B cell (primary cell): ENCODE data around the gene PLEKHG2. TPM values are rescaled to one million over a fixed set of nuclear protein-coding genes. Genes with fewer than 3 reads are reported as not detected.

Experiments
- ATAC-seq: fragments of 200-7000 bp; cut with Tn5 transposase; one replicate; pipeline ENCODE4 v1.10.0; 2021; ENCODE audit warnings: low read depth, mild to moderate bottlenecking, moderate number of reproducible peaks, moderate library complexity
- CTCF ChIA-PET: fragments of 350-600 bp; sonication (Branson Sonifier 250); formaldehyde crosslinking; loops from one replicate; lab custom pipeline; 2021; ENCODE audit warnings: antibody characterized with exemption, inconsistent platforms; lab: Charles Lee
- POLR2A ChIA-PET: fragments of 350-600 bp; sonication (Branson Sonifier 250); formaldehyde crosslinking; loops from one replicate; lab custom pipeline; 2021; ENCODE audit warnings: antibody characterized with exemption; lab: Charles Lee
- DNase-seq: peaks from one replicate; pipeline ENCODE4 v3.0.0; 2013
- H2AFZ ChIP-seq: 2 replicates; pipeline ENCODE4 v1.6.1; 2012; ENCODE audit warnings: mild to moderate bottlenecking, low read depth, low read length; ENCODE audit not compliant: insufficient read depth, poor library complexity, severe bottlenecking
- H3K27ac ChIP-seq, 2 donors: 1 replicate in 1 of 2; 2 replicates in 1 of 2; pipeline ENCODE4 v1.5.1; 2012 to 2013; ENCODE audit warnings: low read length in 2 of 2, mild to moderate bottlenecking in 2 of 2, moderate library complexity in 1 of 2
- H3K27me3 ChIP-seq, 4 experiments: fragments of 200-600 bp in 1 of 4; sonication (generic) in 1 of 4; replicated peaks in 1 of 4; 1 replicate in 2 of 4; 2 replicates in 2 of 4; pipeline versions ENCODE4 v1.6.1 to v1.7.0; 2013 to 2016; ENCODE audit warnings: low read length in 3 of 4, mild to moderate bottlenecking in 2 of 4, mixed read lengths in 1 of 4, moderate library complexity in 1 of 4; ENCODE audit not compliant: insufficient read depth in 4 of 4, control insufficient read depth in 3 of 4; ENCODE audit errors: control extremely low read depth in 1 of 4
- H3K36me3 ChIP-seq, 2 experiments: replicated peaks in 1 of 2; 1 replicate in 1 of 2; 2 replicates in 1 of 2; pipeline versions ENCODE4 v1.6.1 to v1.7.1; 2013; ENCODE audit warnings: low read length in 1 of 2; ENCODE audit not compliant: insufficient read depth in 2 of 2, control insufficient read depth in 1 of 2; ENCODE audit errors: control extremely low read depth in 1 of 2, extremely low read depth in 1 of 2
- H3K4me1 ChIP-seq, 2 donors: fragments of 200-600 bp in 1 of 2; sonication (generic) in 1 of 2; 1 replicate in 1 of 2; 2 replicates in 1 of 2; pipeline versions ENCODE4 v1.5.1 to v1.6.1; 2013 to 2017; ENCODE audit warnings: low read length in 2 of 2; ENCODE audit not compliant: control insufficient read depth in 2 of 2, insufficient read depth in 2 of 2
- H3K4me2 ChIP-seq: replicated peaks from 2 replicates; pipeline ENCODE3; 2012; ENCODE audit warnings: mild to moderate bottlenecking, low read depth, low read length; ENCODE audit not compliant: poor library complexity, severe bottlenecking
- H3K4me3 ChIP-seq, 5 experiments: fragments of 200-600 bp in 1 of 5; sonication (generic) in 1 of 5; 1 replicate in 3 of 5; 2 replicates in 2 of 5; pipeline versions ENCODE4 v1.5.1 to v1.7.0; 2011 to 2016; ENCODE audit warnings: low read length in 4 of 5, mild to moderate bottlenecking in 4 of 5, low read depth in 2 of 5, control low read depth in 1 of 5, moderate library complexity in 1 of 5; ENCODE audit not compliant: insufficient read depth in 1 of 5; ENCODE audit errors: control extremely low read depth in 1 of 5, extremely low read depth in 1 of 5
- H3K79me2 ChIP-seq: fragments of 200-600 bp; sonication (generic); one replicate; pipeline ENCODE4 v1.6.0; 2016; ENCODE audit warnings: low read length; ENCODE audit not compliant: control insufficient read depth, insufficient read depth
- H3K9ac ChIP-seq: fragments of 200-600 bp; sonication (generic); 2 replicates; pipeline ENCODE4 v1.6.1; 2017; ENCODE audit warnings: mild to moderate bottlenecking, low read length, moderate library complexity
- H3K9me3 ChIP-seq, 3 donors: one replicate each; pipeline versions ENCODE4 v1.6.1 to v1.7.1; 2013; ENCODE audit warnings: low read length in 2 of 3; ENCODE audit not compliant: control insufficient read depth in 2 of 3, insufficient read depth in 1 of 3; ENCODE audit errors: control extremely low read depth in 1 of 3
- H4K20me1 ChIP-seq: 2 replicates; pipeline ENCODE4 v1.6.0; 2012; ENCODE audit warnings: mild to moderate bottlenecking, low read length; ENCODE audit not compliant: insufficient read depth, control insufficient read depth, poor library complexity, severe bottlenecking
- H3K27ac Mint-ChIP-seq: one replicate; pipeline ENCODE4 v1.8.0; 2021; ENCODE audit warnings: mixed read lengths
- H3K27me3 Mint-ChIP-seq: one replicate; pipeline ENCODE4 v1.8.0; 2021; ENCODE audit warnings: mixed read lengths
- H3K4me1 Mint-ChIP-seq: one replicate; pipeline ENCODE4 v1.8.0; 2021; ENCODE audit warnings: mixed read lengths
- H3K4me3 Mint-ChIP-seq: one replicate; pipeline ENCODE4 v1.8.0; 2021; ENCODE audit warnings: mixed read lengths
- H3K9me3 Mint-ChIP-seq: one replicate; pipeline ENCODE4 v1.8.0; 2022; ENCODE audit warnings: mixed read lengths; ENCODE audit not compliant: insufficient read depth
- CTCF ChIP-seq: fragments of 200-600 bp; IDR thresholded peaks from one replicate; pipeline ENCODE4 v1.8.0; 2022; ENCODE audit warnings: antibody characterized with exemption, mild to moderate bottlenecking
- EZH2 ChIP-seq: IDR thresholded peaks from 2 replicates; pipeline ENCODE4 v1.6.1; 2012; ENCODE audit warnings: borderline replicate concordance, low read depth, mild to moderate bottlenecking, moderate library complexity, low read length; ENCODE audit not compliant: insufficient read depth, poor library complexity, severe bottlenecking
- WGBS: methylation state at CpG from one replicate; pipeline ENCODE4 v1.1.5; 2013; ENCODE audit warnings: missing lambda C conversion rate; ENCODE audit not compliant: insufficient coverage; 5-methylcytosine and 5-hydroxymethylcytosine counted together
- intact Hi-C: fragments of 100-400 bp; cut with micrococcal nuclease; formaldehyde crosslinking; loops from one replicate; pipeline ENCODE4 v1.10.0; 2022
- polyA plus RNA-seq: library from polyadenylated mRNA; depleted of rRNA; stranded (reverse); fragments of >200 nt; gene quantifications from 2 replicates; pipeline ENCODE4 v1.2.3, GENCODE V29; 2012
- total RNA-seq, 2 donors: library from RNA; stranded (reverse); fragments of 120-200 nt in 1 of 2; gene quantifications; 1 replicate in 1 of 2; 2 replicates in 1 of 2; pipeline versions ENCODE4 v1.2.3 to v1.2.4, GENCODE V29; 2013 to 2022

Gene PLEKHG2
- total and polyA plus RNA-seq, 2 donors (not counting 1 experiment from before 2014, with no cell fraction given): 27.0 to 167 TPM

GRCh38 chr19:39369200-39369599, 43.3 kb upstream of the PLEKHG2 start:
- H3K4me1 Mint-ChIP-seq: peaks cover 13% of the 10 kb centered on the region
- peaks cover 6 to 12% of the 10 kb centered on the region in 2 donors for H3K4me1 ChIP-seq
- ChIA-PET POLR2A (no interaction called here), CTCF (no interaction called here)
- peaks cover 21% of the 10 kb centered on the region for H3K79me2 ChIP-seq
- no peaks in the 10 kb centered on the region for H3K27me3 Mint-ChIP-seq
- no peaks in the 10 kb centered on the region for H3K9me3 ChIP-seq
- TF ChIP-seq EZH2 (no peak), CTCF (no peak)
- no peak overlapping the region for H3K4me2 ChIP-seq
- H3K9me3 Mint-ChIP-seq: no peaks in the 10 kb centered on the region
- H3K27me3 ChIP-seq: no peaks in the 10 kb centered on the region
- H3K4me3 Mint-ChIP-seq: no peak overlapping the region
- H3K27ac Mint-ChIP-seq: no peak overlapping the region
- intact Hi-C loops: no loop called here
- no peak overlapping the region for H3K9ac ChIP-seq
- DNase-seq (no peak), ATAC-seq (no peak)
- H3K27ac ChIP-seq: no peak overlapping the region
- no peak overlapping the region for H2AFZ ChIP-seq
- peaks cover 5 to 45% of the 10 kb centered on the region in 2 experiments for H3K36me3 ChIP-seq
- no peak overlapping the region for H3K4me3 ChIP-seq
- no peaks in the 10 kb centered on the region for H4K20me1 ChIP-seq
- no CpG with 5 or more reads among the region's 2 CpGs for WGBS

- TF ChIP-seq CTCF (no peak), EZH2 (no peak)
- H3K79me2 ChIP-seq: peaks cover 20% of the 10 kb centered on the region
- ChIA-PET POLR2A (no interaction called here), CTCF (interaction anchor here (0.6 to 1.5 kb wide), 3 partner anchors 29 to 442 kb away, joined by 3 read pairs; partner anchors contain the start of gene SAMD4B)
- H3K9me3 ChIP-seq: no peaks in the 10 kb centered on the region
- H3K27ac ChIP-seq: no peak overlapping the region
- H3K27me3 ChIP-seq: no peaks in the 10 kb centered on the region
- ATAC-seq (no peak), DNase-seq (no peak)
- no peaks in the 10 kb centered on the region for H3K9me3 Mint-ChIP-seq
- peaks cover 5 to 56% of the 10 kb centered on the region in 2 experiments for H3K36me3 ChIP-seq
- H3K4me1 Mint-ChIP-seq: peaks cover under 1% of the 10 kb centered on the region
- H3K9ac ChIP-seq: no peak overlapping the region
- H3K27me3 Mint-ChIP-seq: no peaks in the 10 kb centered on the region
- WGBS: 99% methylated on average over 5 of the region's 5 CpGs
- H2AFZ ChIP-seq: no peak overlapping the region
- no peaks in the 10 kb centered on the region for H4K20me1 ChIP-seq
- intact Hi-C loops: no loop called here
- H3K27ac Mint-ChIP-seq: no peak overlapping the region
- H3K4me2 ChIP-seq: no peak overlapping the region
- H3K4me3 ChIP-seq: no peak overlapping the region
- no peaks in the 10 kb centered on the region for H3K4me1 ChIP-seq
- no peak overlapping the region for H3K4me3 Mint-ChIP-seq
Measured at GRCh38 chr19:39370735-39371134, 41.7 kb upstream of the PLEKHG2 start.
